HAP-1 (cell line): ENCODE results near the gene GSTM4.

Experiments
- DNase-seq, 2 experiments: peaks; one replicate each; pipeline ENCODE4 v3.0.0-alpha.2; 2016 to 2020; ENCODE audit warnings: low spot score in 2 of 2
- H3K27me3 ChIP-seq: fragments of 250-450 bp; sonication (Bioruptor Pico); 2 replicates; pipeline ENCODE4 v1.5.1; 2020; ENCODE audit warnings: low read depth, mild to moderate bottlenecking, moderate library complexity
- H3K36me3 ChIP-seq: fragments of 250-450 bp; sonication (Bioruptor Pico); replicated peaks from 2 replicates; pipeline ENCODE4 v1.5.1; 2020; ENCODE audit warnings: mild to moderate bottlenecking
- H3K4me1 ChIP-seq: fragments of 250-450 bp; sonication (Bioruptor Pico); 2 replicates; pipeline ENCODE4 v1.5.1; 2020; ENCODE audit warnings: mild to moderate bottlenecking
- H3K4me3 ChIP-seq: fragments of 250-450 bp; sonication (Bioruptor Pico); 2 replicates; pipeline ENCODE4 v1.5.1; 2020; ENCODE audit warnings: mild to moderate bottlenecking, moderate library complexity
- H3K9me3 ChIP-seq: fragments of 250-450 bp; sonication (Bioruptor Pico); 2 replicates; pipeline ENCODE4 v1.5.1; 2020; ENCODE audit warnings: mild to moderate bottlenecking, moderate library complexity
- in situ Hi-C: fragments of 300-500 bp; cut with MboI; formaldehyde crosslinking; loops from 3 replicates; pipeline ENCODE4 v1.14.3; 2020; ENCODE audit warnings: low sequenced_read_pairs, inconsistent platforms, mixed read lengths

The GSTM4 gene

GRCh38 chr1:109655615-109656519, at the start of gene GSTM4:
GSTM4 (plus strand) TSS chr1:109656099; CDS start chr1:109656390, 291 bp downstream.
- H3K4me1 ChIP-seq: peaks cover 2% of the 10 kb centered on the region; the same call in 1 of the 2 replicates
- peak within 1 kb of the TSS; percentile 73 for H3K4me3 ChIP-seq
- H3K27me3 ChIP-seq: no peaks in the 10 kb centered on the region
- no peaks in the 10 kb centered on the region; the same call in 1 of the 2 replicates for H3K36me3 ChIP-seq
- in situ Hi-C loops: loop anchor here (10.0 kb wide), 1 partner anchor 329 kb away; the partner anchor contains the start of gene AHCYL1
- DNase-seq: peak; percentile 90 to 95
- H3K9me3 ChIP-seq: no peaks in the 10 kb centered on the region

GRCh38 chr1:109609881-109610280, 46.0 kb upstream of the GSTM4 start:
- no peaks in the 10 kb centered on the region for H3K4me1 ChIP-seq
- no peaks in the 10 kb centered on the region for H3K27me3 ChIP-seq
- DNase-seq: no peak
- no peaks in the 10 kb centered on the region for H3K9me3 ChIP-seq
- H3K36me3 ChIP-seq: no peaks in the 10 kb centered on the region; the same call in 1 of the 2 replicates
- in situ Hi-C loops: no loop called here
- H3K4me3 ChIP-seq: no peak overlapping the region

- Histone ChIP-seq H3K4me3 (no peak overlapping the region), H3K27me3 (no peaks in the 10 kb centered on the region), H3K36me3 (no peaks in the 10 kb centered on the region), H3K9me3 (no peaks in the 10 kb centered on the region), H3K4me1 (no peaks in the 10 kb centered on the region)
- in situ Hi-C loops: no loop called here
- DNase-seq: no peak
Observed at GRCh38 chr1:109610609-109611307, 45.1 kb upstream of the GSTM4 start.

- no peaks in the 10 kb centered on the region for H3K9me3 ChIP-seq
Observed at GRCh38 chr1:109611308-109611990, 44.5 kb upstream of the GSTM4 start.

GRCh38 chr1:109613361-109614147, 42.3 kb upstream of the GSTM4 start:
- in situ Hi-C loops: no loop called here
- Histone ChIP-seq H3K36me3 (no peaks in the 10 kb centered on the region), H3K27me3 (no peaks in the 10 kb centered on the region), H3K9me3 (no peaks in the 10 kb centered on the region), H3K4me1 (peaks cover 1% of the 10 kb centered on the region), H3K4me3 (no peak overlapping the region)
- DNase-seq: no peak

More at GRCh38 chr1:109611308-109611990, 44.5 kb upstream of the GSTM4 start:
- Histone ChIP-seq H3K4me3 (no peak overlapping the region), H3K4me1 (no peaks in the 10 kb centered on the region), H3K36me3 (no peaks in the 10 kb centered on the region), H3K27me3 (no peaks in the 10 kb centered on the region)
- in situ Hi-C loops: no loop called here
- DNase-seq: no peak

- no peaks in the 10 kb centered on the region for H3K27me3 ChIP-seq
- H3K4me1 ChIP-seq: peaks cover 10% of the 10 kb centered on the region
- H3K4me3 ChIP-seq: no peak overlapping the region
- in situ Hi-C loops: no loop called here
- no peaks in the 10 kb centered on the region for H3K36me3 ChIP-seq
- no peak for DNase-seq
- H3K9me3 ChIP-seq: no peaks in the 10 kb centered on the region
Observed at GRCh38 chr1:109615879-109616278, 40.0 kb upstream of the GSTM4 start.

GRCh38 chr1:109616391-109616790, 39.5 kb upstream of the GSTM4 start:
- Histone ChIP-seq H3K36me3 (no peaks in the 10 kb centered on the region), H3K27me3 (no peaks in the 10 kb centered on the region), H3K4me3 (no peak overlapping the region), H3K9me3 (no peaks in the 10 kb centered on the region), H3K4me1 (peaks cover 10% of the 10 kb centered on the region)
- in situ Hi-C loops: no loop called here
- no peak for DNase-seq

GRCh38 chr1:109617291-109617801, 38.6 kb upstream of the GSTM4 start:
- DNase-seq: no peak

GRCh38 chr1:109618661-109619575, 37.0 kb upstream of the GSTM4 start:
- Histone ChIP-seq H3K9me3 (no peaks in the 10 kb centered on the region), H3K27me3 (no peaks in the 10 kb centered on the region), H3K4me3 (peak overlapping the region; percentile 58), H3K4me1 (peaks cover 10% of the 10 kb centered on the region), H3K36me3 (no peaks in the 10 kb centered on the region; the same call in 1 of the 2 replicates)
- DNase-seq: peak in 1 of 2 experiments; percentile 21
- in situ Hi-C loops: no loop called here

More at GRCh38 chr1:109617291-109617801, 38.6 kb upstream of the GSTM4 start:
- Histone ChIP-seq H3K36me3 (no peaks in the 10 kb centered on the region), H3K27me3 (no peaks in the 10 kb centered on the region), H3K4me3 (no peak overlapping the region), H3K9me3 (no peaks in the 10 kb centered on the region), H3K4me1 (peaks cover 10% of the 10 kb centered on the region)
- in situ Hi-C loops: no loop called here

GRCh38 chr1:109619576-109620400, 36.1 kb upstream of the GSTM4 start, which contains the start of the genes AMPD2 and GNAT2:
AMPD2 (plus strand) TSS chr1:109619837; CDS start chr1:109621176, 1,339 bp downstream.
GNAT2 (minus strand) TSS chr1:109619616; CDS start chr1:109612870, 6,746 bp downstream.
- DNase-seq: peak; percentile 69 to 86
- peaks cover 10% of the 10 kb centered on the region for H3K4me1 ChIP-seq

GRCh38 chr1:109620401-109620791, 35.5 kb upstream of the GSTM4 start:
- in situ Hi-C loops: no loop called here
- peaks cover 10% of the 10 kb centered on the region for H3K4me1 ChIP-seq
- peak overlapping the region; percentile 58 for H3K4me3 ChIP-seq
- no peaks in the 10 kb centered on the region for H3K9me3 ChIP-seq
- H3K27me3 ChIP-seq: no peaks in the 10 kb centered on the region
- DNase-seq: peak; percentile 16 to 66
- H3K36me3 ChIP-seq: no peaks in the 10 kb centered on the region; the same call in 1 of the 2 replicates

More at GRCh38 chr1:109619576-109620400, 36.1 kb upstream of the GSTM4 start, which contains the start of the genes AMPD2 and GNAT2:
- Histone ChIP-seq H3K36me3 (no peaks in the 10 kb centered on the region; the same call in 1 of the 2 replicates), H3K27me3 (no peaks in the 10 kb centered on the region), H3K4me3 (peak within 1 kb of the TSS; percentile 58), H3K9me3 (no peaks in the 10 kb centered on the region)
- in situ Hi-C loops: no loop called here
